Stimulated activated CD8-positive, alpha-beta memory T cell treated with anti-CD3 and anti-CD28 coated beads, Interleukin-7, amount 100 ng/mL, for 4 hours (primary cell): ENCODE results near the gene FAAH.
A peak's percentile ranks its signal among the peaks of the same experiment; 100 is the strongest.

ENCODE experiments used
- DNase-seq, 2 donors: peaks; one replicate each; pipeline ENCODE4 v3.0.0-alpha.2; 2020; ENCODE audit warnings: low read depth in 2 of 2

Gene FAAH

DNA sequence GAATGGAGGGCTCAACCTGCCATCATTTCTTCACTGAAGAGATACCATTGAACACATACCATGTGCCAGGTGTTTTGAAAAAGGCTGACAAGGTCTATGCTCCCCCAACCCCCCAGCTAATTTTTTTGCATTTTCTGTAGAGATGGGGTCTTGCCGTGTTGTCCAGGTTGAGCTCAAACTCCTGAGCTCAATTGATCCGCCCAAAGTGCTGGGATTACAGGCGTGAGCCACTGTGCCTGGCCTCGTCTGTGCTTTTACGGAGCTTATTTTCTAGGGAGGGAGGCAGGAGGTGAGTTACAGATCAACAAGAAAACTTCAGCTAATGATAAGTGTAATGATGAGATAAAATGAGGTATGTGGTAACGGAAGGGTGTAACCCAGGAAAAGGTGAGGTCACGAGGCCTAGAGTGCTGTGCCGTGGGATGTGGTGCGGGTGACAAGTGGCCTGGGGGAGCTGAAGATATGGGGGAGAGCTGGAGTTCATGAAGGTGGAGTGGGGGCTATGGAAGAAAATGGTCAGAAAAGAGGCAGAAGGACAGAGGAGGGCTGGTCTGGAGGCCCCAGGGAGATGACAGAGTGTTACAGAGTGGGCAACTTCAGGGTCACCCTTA, 28.2 kb downstream of the FAAH start:
- no peak for DNase-seq

- DNase-seq: no peak
Observed at GRCh38 chr1:46423574-46424240, 29.6 kb downstream of the FAAH start.

DNA sequence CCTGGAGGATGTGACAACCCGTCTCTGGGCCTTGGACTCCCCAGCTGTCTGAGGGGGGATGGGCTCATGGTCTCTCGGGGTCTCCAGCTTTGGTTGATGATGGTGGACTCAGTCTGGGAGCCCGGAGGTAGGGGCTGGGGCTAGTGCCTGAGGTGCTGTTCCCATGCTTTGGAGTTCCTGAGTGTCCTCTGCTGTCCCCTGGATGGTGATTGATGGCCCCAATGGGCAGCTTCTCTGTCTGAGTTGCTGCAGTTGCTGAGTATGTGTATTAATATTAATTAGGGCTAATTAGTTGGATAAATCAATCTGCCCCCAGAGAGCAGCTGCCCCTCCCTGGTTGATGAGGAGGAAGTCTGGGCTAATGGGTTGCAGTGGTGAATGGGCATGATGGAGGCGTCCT, 30.6 kb downstream of the FAAH start:
- DNase-seq: no peak

DNA sequence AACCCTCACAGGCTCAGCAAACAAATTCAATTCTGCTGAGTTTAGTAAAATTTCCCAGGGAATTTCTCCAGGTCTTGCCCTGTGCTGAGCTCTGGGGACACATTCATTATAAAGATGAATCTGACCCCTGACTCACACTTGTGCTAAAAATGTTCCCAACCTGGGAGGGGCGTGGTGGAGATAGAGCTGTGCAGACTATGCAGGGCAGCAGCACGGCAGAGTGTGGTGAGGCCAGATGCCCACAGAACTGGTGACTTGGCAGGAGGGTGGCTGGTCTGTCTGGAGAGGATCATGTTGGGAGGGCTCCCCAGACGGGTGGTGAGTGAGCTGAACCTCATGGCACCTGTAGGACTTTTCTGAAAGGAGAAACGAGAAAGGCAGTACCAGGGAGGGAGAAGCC, 31.6 kb downstream of the FAAH start:
- no peak for DNase-seq

GRCh38 chr1:46427541-46427940, 33.4 kb downstream of the FAAH start:
- DNase-seq: no peak

- no peak for DNase-seq
Observed at GRCh38 chr1:46429436-46429835, 35.3 kb downstream of the FAAH start.

GRCh38 chr1:46431695-46432094, 37.6 kb downstream of the FAAH start:
- DNase-seq: no peak

DNA sequence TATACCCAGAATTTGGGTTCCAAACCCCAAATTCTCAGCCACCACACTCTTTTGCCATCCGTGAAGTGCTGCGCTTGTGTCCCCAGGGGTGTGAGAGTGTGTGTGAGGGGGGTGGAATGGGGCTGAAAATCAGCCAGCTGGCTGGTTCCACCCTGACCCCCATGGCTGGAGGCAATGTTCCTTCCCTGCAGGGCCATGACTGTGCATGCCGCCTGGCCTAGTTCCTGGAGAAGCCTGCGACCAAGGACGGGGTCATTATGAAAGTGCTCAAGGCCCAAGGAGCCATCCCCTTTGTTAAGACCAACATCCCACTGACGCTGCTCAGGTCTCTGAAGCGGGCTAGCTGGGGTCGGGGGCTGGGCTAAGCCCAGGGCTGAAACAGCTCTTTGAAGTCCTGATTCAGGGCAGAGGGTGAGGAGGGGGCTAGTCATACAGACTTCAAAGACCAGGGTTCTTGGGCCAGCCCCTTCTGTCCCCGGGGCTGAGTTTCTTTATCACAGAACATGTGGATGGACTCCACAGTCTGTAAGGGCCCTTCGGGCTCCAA, 38.7 kb downstream of the FAAH start:
- no peak for DNase-seq

- no peak for DNase-seq
Observed at GRCh38 chr1:46434358-46434757, 40.2 kb downstream of the FAAH start.

DNA sequence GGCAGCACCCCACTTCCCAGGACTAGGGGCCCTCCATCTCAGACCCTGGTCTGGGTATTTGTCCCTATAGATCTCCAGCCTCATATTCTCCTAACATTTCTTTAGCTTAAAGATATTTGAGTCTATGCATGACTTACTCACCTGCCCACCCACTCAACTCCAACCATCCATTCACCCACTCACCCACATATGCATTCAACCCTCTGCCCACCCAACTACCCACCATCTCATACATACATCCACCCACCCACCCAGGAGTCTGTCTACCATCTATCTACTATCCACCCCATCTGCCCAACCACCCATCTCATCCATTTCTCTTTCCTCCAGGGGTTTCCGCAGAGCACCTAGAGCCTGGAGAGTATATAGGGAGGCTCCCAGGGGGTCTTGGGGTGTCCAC, 42.7 kb downstream of the FAAH start:
- DNase-seq: no peak

DNA sequence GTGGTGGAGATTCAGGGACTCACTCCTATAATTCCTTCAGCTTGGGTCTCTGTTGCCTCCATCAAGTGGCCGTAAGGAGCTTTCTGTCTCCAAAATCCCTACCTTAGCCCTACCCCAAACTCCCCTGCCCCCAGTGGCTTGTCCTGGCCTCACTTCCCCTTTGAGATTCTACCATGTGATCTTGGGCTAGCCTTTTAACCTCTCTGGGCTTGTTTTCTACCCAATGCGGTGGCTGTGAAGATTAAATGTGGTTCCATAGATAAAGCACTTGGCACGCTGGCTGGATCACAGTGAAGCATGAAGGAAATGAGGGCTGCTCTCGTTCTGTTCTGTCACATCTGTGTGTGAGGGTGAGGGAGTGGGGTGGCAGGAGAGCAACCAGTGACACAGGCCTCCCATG, 43.6 kb downstream of the FAAH start:
- no peak for DNase-seq

GRCh38 chr1:46438346-46438745, 44.2 kb downstream of the FAAH start:
- no peak for DNase-seq

GRCh38 chr1:46440478-46440877, 46.4 kb downstream of the FAAH start:
- DNase-seq: no peak

GRCh38 chr1:46442317-46443161, 48.4 kb downstream of the FAAH start:
- peak; percentile 29 to 36 for DNase-seq

GRCh38 chr1:46444466-46444865, 50.3 kb downstream of the FAAH start:
- no peak for DNase-seq

- DNase-seq: no peak
Observed at GRCh38 chr1:46445773-46446256, 51.7 kb downstream of the FAAH start.

- peak; percentile 43 to 46 for DNase-seq
Observed at GRCh38 chr1:46446646-46447498, 52.8 kb downstream of the FAAH start.

DNA sequence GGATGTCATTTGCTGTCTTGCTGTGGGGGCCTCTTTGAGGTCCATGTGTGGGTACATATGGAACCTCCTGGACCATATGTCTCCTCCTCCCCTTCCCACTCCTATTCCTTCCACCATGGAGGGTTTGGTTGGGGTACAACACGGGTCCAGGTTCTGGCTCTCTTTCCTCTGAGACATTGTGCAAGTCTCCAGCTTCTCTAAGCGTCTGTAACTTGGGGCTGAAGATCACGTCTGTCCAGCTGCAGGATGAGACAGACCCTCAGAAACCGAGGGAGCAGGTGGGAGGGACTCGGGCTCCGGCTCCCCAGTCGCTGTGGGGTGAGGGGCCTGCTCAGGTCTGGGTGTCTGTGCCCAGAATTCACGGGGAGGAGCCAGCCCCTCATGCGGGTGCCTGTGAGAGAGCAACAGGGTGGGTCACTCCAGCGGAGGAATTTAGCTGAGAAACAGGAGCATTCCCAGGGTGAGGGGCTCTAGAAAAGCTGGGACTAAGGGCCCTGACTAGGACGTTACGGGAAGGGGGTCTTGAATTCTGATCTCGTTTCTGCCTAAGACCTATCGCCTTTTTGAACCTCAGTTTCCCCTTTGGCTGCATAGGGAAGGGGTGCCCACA, 53.5 kb downstream of the FAAH start:
- DNase-seq: no peak

DNA sequence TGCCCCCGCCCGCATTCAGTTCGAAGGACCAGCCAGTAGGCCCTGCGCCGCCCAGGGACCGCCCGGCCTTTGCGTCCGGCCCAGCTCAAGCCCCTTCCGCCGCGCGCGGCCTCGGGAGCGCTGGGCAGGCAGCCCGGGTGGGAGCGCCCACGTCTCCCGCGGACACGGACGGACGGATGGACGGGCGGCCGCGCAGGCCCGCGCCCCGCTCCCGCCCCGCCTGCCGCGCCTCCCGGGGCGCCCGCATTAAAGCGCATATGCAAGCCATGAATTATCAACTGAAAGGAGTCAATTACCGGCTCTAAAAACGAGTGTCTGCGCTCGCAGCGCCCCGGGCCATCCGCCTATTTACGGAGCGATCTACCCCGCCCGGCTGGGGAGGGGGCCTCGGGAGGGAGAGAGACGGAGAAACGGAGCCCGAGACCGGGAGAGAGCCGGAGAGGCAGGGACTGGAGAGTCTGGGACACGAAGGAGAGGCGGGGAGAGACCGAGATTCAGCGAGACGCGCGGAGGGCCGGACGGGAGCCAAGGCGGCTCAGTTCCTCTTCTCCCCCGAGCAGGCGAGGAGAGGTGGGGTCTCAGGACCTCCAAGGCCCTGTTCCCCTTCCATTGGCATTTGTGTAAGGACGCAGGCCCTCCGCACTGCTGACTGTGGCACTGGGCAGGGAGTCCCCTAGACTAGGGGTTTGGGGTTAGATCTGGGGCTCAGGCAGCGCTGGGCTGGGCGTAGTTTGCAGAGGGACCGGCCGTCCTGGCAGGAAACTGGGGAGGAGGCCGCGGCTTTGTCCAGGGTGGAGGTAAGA, 54.2 kb downstream of the FAAH start:
- no peak for DNase-seq
